ENCODE data around the gene CCR2. TPM values are rescaled to one million over a fixed set of nuclear protein-coding genes. Genes with fewer than 3 reads are reported as not detected.
"Not testable (repeated sequence)": the region's sequence is repeated elsewhere in the genome, so short reads cannot be mapped to it uniquely, and the experiment has no call there.

CCR2 gene
- total RNA-seq, 2 experiments from 2014 or later, result not detected

- Histone ChIP-seq H3K79me2 (ENCODE audit: insufficient read depth, low read depth, low read length) (no peaks in the 10 kb centered on the region), H3K9me2 (ENCODE audit: insufficient read depth, low read length) (no peaks in the 10 kb centered on the region), H3K36me3 (ENCODE audit: insufficient read depth, low read length) (no peaks in the 10 kb centered on the region), H3K4me3 (ENCODE audit: low read depth, low read length, poor library complexity, severe bottlenecking) (no peak overlapping the region), H4K20me1 (ENCODE audit: insufficient read depth, low read length) (no peaks in the 10 kb centered on the region), H2AFZ (ENCODE audit: low read length) (no peak overlapping the region), H3K9me3 (ENCODE audit: low read length) (no peaks in the 10 kb centered on the region), H3K27ac (ENCODE audit: low read depth, low read length, poor library complexity, severe bottlenecking) (no peak overlapping the region), H3K4me2 (ENCODE audit: low read length) (no peak overlapping the region), H3K4me1 (ENCODE audit: insufficient read depth, low read length, poor library complexity, severe bottlenecking) (peaks cover 26% of the 10 kb centered on the region)
- ChIA-PET CTCF (ENCODE audit: unreplicated experiment) (no interaction called here), POLR2A (no interaction called here)
- no TSS peak for BruUV-seq (replicated peaks)
- DNase-seq (ENCODE audit: low spot score), result no peak
- TF ChIP-seq CTCF (conservative IDR thresholded peaks at IDR 0.05; ENCODE audit: low read length) (no peak), EZH2phosphoT487 (IDR thresholded peaks at IDR 0.05; ENCODE audit: borderline replicate concordance, low read depth, low read length) (no peak)
- intact Hi-C loops (cut with micrococcal nuclease; ENCODE audit: unreplicated experiment), result no loop called here
Observed at GRCh38 chr3:46386205-46386604, 32.3 kb downstream of the CCR2 start.

GRCh38 chr3:46388847-46389246 is 34.9 kb downstream of the CCR2 start:
- CTCF ChIA-PET (ENCODE audit: unreplicated experiment); H3K9me3 ChIP-seq (ENCODE audit: low read length); H3K27ac ChIP-seq (ENCODE audit: low read depth, low read length, poor library complexity, severe bottlenecking); H3K9me2 ChIP-seq (ENCODE audit: insufficient read depth, low read length); BruUV-seq (replicated peaks); H3K36me3 ChIP-seq (ENCODE audit: insufficient read depth, low read length); H4K20me1 ChIP-seq (ENCODE audit: insufficient read depth, low read length); DNase-seq (ENCODE audit: low spot score); intact Hi-C loops (cut with micrococcal nuclease; ENCODE audit: unreplicated experiment); POLR2A ChIA-PET; H3K4me2 ChIP-seq (ENCODE audit: low read length); H2AFZ ChIP-seq (ENCODE audit: low read length); H3K4me3 ChIP-seq (ENCODE audit: low read depth, low read length, poor library complexity, severe bottlenecking); H3K79me2 ChIP-seq (ENCODE audit: insufficient read depth, low read depth, low read length): not testable (repeated sequence)
- H3K4me1 ChIP-seq (ENCODE audit: insufficient read depth, low read length, poor library complexity, severe bottlenecking), result peaks cover 15% of the 10 kb centered on the region

GRCh38 chr3:46389306-46389705 is 35.4 kb downstream of the CCR2 start:
- intact Hi-C loops (cut with micrococcal nuclease; ENCODE audit: unreplicated experiment), result no loop called here
- Histone ChIP-seq H3K9me2 (ENCODE audit: insufficient read depth, low read length) (no peaks in the 10 kb centered on the region), H3K27ac (ENCODE audit: low read depth, low read length, poor library complexity, severe bottlenecking) (no peak overlapping the region), H4K20me1 (ENCODE audit: insufficient read depth, low read length) (no peaks in the 10 kb centered on the region), H3K79me2 (ENCODE audit: insufficient read depth, low read depth, low read length) (no peaks in the 10 kb centered on the region), H2AFZ (ENCODE audit: low read length) (no peak overlapping the region), H3K4me3 (ENCODE audit: low read depth, low read length, poor library complexity, severe bottlenecking) (no peak overlapping the region), H3K9me3 (ENCODE audit: low read length) (no peaks in the 10 kb centered on the region), H3K36me3 (ENCODE audit: insufficient read depth, low read length) (no peaks in the 10 kb centered on the region), H3K4me1 (ENCODE audit: insufficient read depth, low read length, poor library complexity, severe bottlenecking) (peaks cover 10% of the 10 kb centered on the region), H3K4me2 (ENCODE audit: low read length) (no peak overlapping the region)
- CTCF ChIA-PET (ENCODE audit: unreplicated experiment), result no interaction called here
- TF ChIP-seq CTCF (conservative IDR thresholded peaks at IDR 0.05; ENCODE audit: low read length) (no peak), EZH2phosphoT487 (IDR thresholded peaks at IDR 0.05; ENCODE audit: borderline replicate concordance, low read depth, low read length) (no peak)
- POLR2A ChIA-PET, result no interaction called here
- no TSS peak for BruUV-seq (replicated peaks)
- DNase-seq (ENCODE audit: low spot score), result no peak

GRCh38 chr3:46391526-46391925 is 37.6 kb downstream of the CCR2 start:
- H3K9me3 ChIP-seq (ENCODE audit: low read length); CTCF ChIA-PET (ENCODE audit: unreplicated experiment); H3K4me1 ChIP-seq (ENCODE audit: insufficient read depth, low read length, poor library complexity, severe bottlenecking); H3K4me2 ChIP-seq (ENCODE audit: low read length); intact Hi-C loops (cut with micrococcal nuclease; ENCODE audit: unreplicated experiment); H3K9me2 ChIP-seq (ENCODE audit: insufficient read depth, low read length); H3K27ac ChIP-seq (ENCODE audit: low read depth, low read length, poor library complexity, severe bottlenecking); H3K36me3 ChIP-seq (ENCODE audit: insufficient read depth, low read length); H2AFZ ChIP-seq (ENCODE audit: low read length); H3K4me3 ChIP-seq (ENCODE audit: low read depth, low read length, poor library complexity, severe bottlenecking); BruUV-seq (replicated peaks); H3K79me2 ChIP-seq (ENCODE audit: insufficient read depth, low read depth, low read length); DNase-seq (ENCODE audit: low spot score); POLR2A ChIA-PET; H4K20me1 ChIP-seq (ENCODE audit: insufficient read depth, low read length): not testable (repeated sequence)
